A673 (cell line): Measurements from ENCODE around the gene FSTL4. TPM values are rescaled to one million over a fixed set of nuclear protein-coding genes. Genes with fewer than 3 reads are reported as not detected.

Source experiments
- BruUV-seq: library from RNA; stranded (reverse); fragments of 400-500 nt; replicated peaks from 2 replicates; lab custom pipeline; 2021; lab: Mats Ljungman, UMichigan
- CTCF ChIA-PET: fragments of 300-600 bp; sonication (Branson Sonifier 250); formaldehyde crosslinking; loops from one replicate; lab custom pipeline; 2022; ENCODE audit warnings: antibody characterized with exemption; lab: Charles Lee
- POLR2A ChIA-PET: fragments of 300-600 bp; sonication (Branson Sonifier 250); formaldehyde crosslinking; loops from one replicate; lab custom pipeline; 2022; ENCODE audit warnings: antibody characterized with exemption; ENCODE audit not compliant: low non-redundant PET; lab: Charles Lee
- DNase-seq: peaks from one replicate; pipeline ENCODE4 v3.0.0-alpha.2; 2015; ENCODE audit warnings: low spot score
- H3K27ac ChIP-seq: fragments of 200-600 bp; sonication (generic); 2 replicates; pipeline ENCODE4 v1.5.1; 2016; ENCODE audit warnings: mixed run types, low read depth, mild to moderate bottlenecking, mixed read lengths, antibody characterized with exemption, low read length; ENCODE audit not compliant: poor library complexity, severe bottlenecking
- H3K27me3 ChIP-seq: fragments of 200-600 bp; sonication (generic); replicated peaks from 2 replicates; pipeline ENCODE4 v1.6.1; 2017; ENCODE audit warnings: mixed run types, low read depth, mild to moderate bottlenecking, mixed read lengths, antibody characterized with exemption, low read length; ENCODE audit not compliant: insufficient read depth, poor library complexity
- H3K36me3 ChIP-seq: fragments of 200-600 bp; sonication (generic); 2 replicates; pipeline ENCODE4 v1.6.1; 2016; ENCODE audit warnings: mixed run types, mild to moderate bottlenecking, mixed read lengths, antibody characterized with exemption, low read length; ENCODE audit not compliant: insufficient read depth, poor library complexity, severe bottlenecking
- H3K4me1 ChIP-seq: fragments of 200-600 bp; sonication (generic); 2 replicates; pipeline ENCODE4 v1.6.1; 2017; ENCODE audit warnings: mixed run types, mild to moderate bottlenecking, mixed read lengths, antibody characterized with exemption, low read length; ENCODE audit not compliant: insufficient read depth, poor library complexity, severe bottlenecking
- H3K4me3 ChIP-seq: fragments of 200-600 bp; sonication (generic); 2 replicates; pipeline ENCODE4 v1.5.1; 2016; ENCODE audit warnings: low read depth, mixed run types, mild to moderate bottlenecking, mixed read lengths, low read length; ENCODE audit not compliant: poor library complexity, severe bottlenecking
- H3K9me3 ChIP-seq: fragments of 200-600 bp; sonication (generic); 2 replicates; pipeline ENCODE4 v1.6.1; 2016; ENCODE audit warnings: mixed run types, low read depth, mild to moderate bottlenecking, mixed read lengths, antibody characterized with exemption, low read length; ENCODE audit not compliant: poor library complexity, severe bottlenecking
- EZH2 ChIP-seq: fragments of 200-600 bp; sonication (generic); IDR thresholded peaks from 2 replicates; pipeline ENCODE4 v1.6.1; 2017; ENCODE audit warnings: borderline replicate concordance, low read depth, mild to moderate bottlenecking, mixed read lengths, antibody characterized with exemption, low read length; ENCODE audit not compliant: poor library complexity, severe bottlenecking
- intact Hi-C: fragments of 100-400 bp; cut with micrococcal nuclease; formaldehyde crosslinking; loops from one replicate; pipeline ENCODE4 v1.10.0; 2022; ENCODE audit not compliant: unreplicated experiment
- total RNA-seq: library from RNA; stranded (reverse); gene quantifications from 2 replicates; pipeline ENCODE4 v1.2.3, GENCODE V29; 2021
- TF ChIP-seq, protein P1 (sequence below): fragments of 300-800, 200-600 bp; sonication (generic); conservative IDR thresholded peaks from 2 replicates; pipeline ENCODE4 v1.5.1; 2017; ENCODE audit warnings: low read depth, mild to moderate bottlenecking, antibody characterized with exemption, low read length, moderate library complexity, mixed read lengths

FSTL4 gene
- total RNA-seq, 1 experiment from 2014 or later = 0.86 TPM

DNA sequence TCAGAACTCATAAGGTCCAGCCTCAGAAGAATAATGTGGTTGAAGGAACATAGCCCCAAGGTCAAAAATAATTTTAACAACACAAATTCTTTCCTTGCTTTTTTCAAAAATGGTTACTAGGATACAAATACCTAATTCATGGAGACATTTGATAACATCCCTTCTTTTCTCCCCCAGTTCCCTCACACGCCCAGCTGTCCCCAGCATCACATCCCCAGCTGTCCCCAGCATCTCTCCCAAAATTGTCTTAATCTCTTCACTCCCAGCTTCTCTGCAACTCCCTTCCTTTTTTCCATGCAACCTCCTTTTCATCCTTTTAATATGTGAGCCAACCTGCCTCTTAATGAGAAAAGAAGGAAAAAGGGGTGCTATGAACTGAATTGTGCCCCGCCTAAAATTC lies 77.8 kb downstream of the FSTL4 start:
- intact Hi-C loops = no loop called here
- Histone ChIP-seq H3K9me3 (no peaks in the 10 kb centered on the region), H3K4me1 (no peaks in the 10 kb centered on the region), H3K27me3 (peaks cover 10% of the 10 kb centered on the region), H3K4me3 (no peak overlapping the region), H3K27ac (no peak overlapping the region), H3K36me3 (no peaks in the 10 kb centered on the region)
- ChIA-PET POLR2A (no interaction called here), CTCF (no interaction called here)
- TF ChIP-seq, protein P1, sequence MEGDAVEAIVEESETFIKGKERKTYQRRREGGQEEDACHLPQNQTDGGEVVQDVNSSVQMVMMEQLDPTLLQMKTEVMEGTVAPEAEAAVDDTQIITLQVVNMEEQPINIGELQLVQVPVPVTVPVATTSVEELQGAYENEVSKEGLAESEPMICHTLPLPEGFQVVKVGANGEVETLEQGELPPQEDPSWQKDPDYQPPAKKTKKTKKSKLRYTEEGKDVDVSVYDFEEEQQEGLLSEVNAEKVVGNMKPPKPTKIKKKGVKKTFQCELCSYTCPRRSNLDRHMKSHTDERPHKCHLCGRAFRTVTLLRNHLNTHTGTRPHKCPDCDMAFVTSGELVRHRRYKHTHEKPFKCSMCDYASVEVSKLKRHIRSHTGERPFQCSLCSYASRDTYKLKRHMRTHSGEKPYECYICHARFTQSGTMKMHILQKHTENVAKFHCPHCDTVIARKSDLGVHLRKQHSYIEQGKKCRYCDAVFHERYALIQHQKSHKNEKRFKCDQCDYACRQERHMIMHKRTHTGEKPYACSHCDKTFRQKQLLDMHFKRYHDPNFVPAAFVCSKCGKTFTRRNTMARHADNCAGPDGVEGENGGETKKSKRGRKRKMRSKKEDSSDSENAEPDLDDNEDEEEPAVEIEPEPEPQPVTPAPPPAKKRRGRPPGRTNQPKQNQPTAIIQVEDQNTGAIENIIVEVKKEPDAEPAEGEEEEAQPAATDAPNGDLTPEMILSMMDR = no peak
- TF ChIP-seq EZH2 = no peak
- no TSS peak for BruUV-seq
- no peak for DNase-seq

DNA sequence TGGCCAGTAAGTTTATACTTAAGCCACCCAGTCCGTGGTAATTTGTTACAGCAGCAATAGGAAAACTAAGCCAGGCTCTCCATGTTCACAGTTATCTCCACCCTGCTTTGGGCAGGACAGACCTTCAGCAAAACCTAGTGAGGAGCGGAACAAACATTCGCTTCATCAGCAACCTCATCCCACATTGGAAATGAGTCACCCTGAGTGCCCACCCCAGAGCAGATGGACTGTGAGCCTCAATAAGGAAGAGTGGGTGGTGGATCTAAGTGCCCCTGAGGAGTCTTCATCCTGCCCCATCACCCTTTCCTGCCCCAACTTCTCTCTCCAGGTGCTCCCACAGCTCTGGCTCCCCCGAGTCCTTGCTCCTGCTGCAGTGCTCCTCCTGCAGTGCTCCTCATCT lies 78.8 kb downstream of the FSTL4 start:
- no TSS peak for BruUV-seq
- peaks cover 10% of the 10 kb centered on the region for H3K27me3 ChIP-seq
- H3K36me3 ChIP-seq = no peaks in the 10 kb centered on the region
- no peak for DNase-seq
- ChIA-PET POLR2A (no interaction called here), CTCF (no interaction called here)
- TF ChIP-seq, protein P1 = no peak
- no peak for TF ChIP-seq EZH2
- H3K4me1 ChIP-seq = no peaks in the 10 kb centered on the region
- H3K9me3 ChIP-seq = no peaks in the 10 kb centered on the region
- no peak overlapping the region for H3K4me3 ChIP-seq
- H3K27ac ChIP-seq = no peak overlapping the region
- intact Hi-C loops = no loop called here

DNA sequence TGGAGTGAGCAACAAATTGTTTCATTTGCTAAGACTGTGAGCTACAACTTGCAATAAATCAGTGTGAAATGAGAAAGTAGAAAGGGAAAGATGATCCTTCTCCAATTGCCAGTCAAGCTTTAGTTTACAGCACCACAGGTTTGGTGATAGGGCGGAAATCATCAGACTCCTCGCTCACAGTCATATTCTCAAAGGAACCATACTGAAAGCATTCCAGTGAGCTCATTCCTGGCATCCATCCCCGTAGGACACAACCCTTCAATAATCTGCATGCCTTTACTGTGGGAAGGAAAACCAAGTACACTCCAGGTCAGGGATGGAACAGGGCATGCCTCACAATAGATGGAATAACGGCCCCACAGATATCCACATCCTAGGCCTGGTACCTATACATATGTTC lies 80.7 kb downstream of the FSTL4 start:
- Histone ChIP-seq H3K36me3 (no peaks in the 10 kb centered on the region), H3K27me3 (no peaks in the 10 kb centered on the region), H3K4me3 (no peak overlapping the region), H3K27ac (no peak overlapping the region), H3K4me1 (no peaks in the 10 kb centered on the region), H3K9me3 (no peaks in the 10 kb centered on the region)
- intact Hi-C loops = no loop called here
- TF ChIP-seq, protein P1 = no peak
- no peak for TF ChIP-seq EZH2
- CTCF ChIA-PET = no interaction called here
- POLR2A ChIA-PET = no interaction called here
- DNase-seq = no peak
- no TSS peak for BruUV-seq
